Esophagus (tissue), 2 donors: ENCODE measurements around the gene VPS37B. TPM values are rescaled to one million over a fixed set of nuclear protein-coding genes. Genes with fewer than 3 reads are reported as not detected.
"Not testable (repeated sequence)": the region's sequence is repeated elsewhere in the genome, so short reads cannot be mapped to it uniquely, and the experiment has no call there.

Source experiments
- H3K27ac ChIP-seq, 2 donors: one replicate each; pipeline ENCODE4 v1.5.1; 2013; ENCODE audit warnings: low read depth in 2 of 2, mild to moderate bottlenecking in 2 of 2, inconsistent platforms in 1 of 2, low read length in 1 of 2, moderate library complexity in 1 of 2
- H3K27me3 ChIP-seq, 2 donors: one replicate each; pipeline ENCODE4 v1.6.1; 2013; ENCODE audit warnings: low read length in 2 of 2, control low read depth in 1 of 2, mild to moderate bottlenecking in 1 of 2; ENCODE audit not compliant: insufficient read depth in 2 of 2, control insufficient read depth in 1 of 2
- H3K36me3 ChIP-seq, 2 donors: one replicate each; pipeline ENCODE4 v1.6.1; 2013; ENCODE audit warnings: low read length in 1 of 2; ENCODE audit not compliant: control insufficient read depth in 2 of 2, insufficient read depth in 2 of 2
- H3K4me1 ChIP-seq, 2 donors: one replicate each; pipeline ENCODE4 v1.6.1; 2013; ENCODE audit warnings: low read length in 1 of 2; ENCODE audit not compliant: control insufficient read depth in 2 of 2, insufficient read depth in 2 of 2
- H3K4me3 ChIP-seq, 2 donors: one replicate each; pipeline ENCODE4 v1.5.1; 2013; ENCODE audit warnings: low read length in 2 of 2, mild to moderate bottlenecking in 2 of 2, low read depth in 1 of 2, moderate library complexity in 1 of 2
- H3K9me3 ChIP-seq, 2 donors: one replicate each; pipeline ENCODE4 v1.6.1; 2013; ENCODE audit warnings: mild to moderate bottlenecking in 2 of 2, low read depth in 1 of 2, low read length in 1 of 2, moderate library complexity in 1 of 2; ENCODE audit not compliant: control insufficient read depth in 2 of 2, insufficient read depth in 1 of 2
- whole genome bisulfite sequencing, 2 donors: extraction: QIAGEN DNeasy Blood & Tissue Kit; methylation state at CpG; one replicate each; pipeline ENCODE4 v1.1.7; 2013; 5-methylcytosine and 5-hydroxymethylcytosine counted together
- polyA plus RNA-seq, 2 donors: library from polyadenylated mRNA; stranded (reverse); fragments of 200-250 nt; gene quantifications; one replicate each; pipeline ENCODE4 v1.2.3, GENCODE V29; 2013
- donor health status: healthy with polysubstance abuse.
- donor health status: Bipolar disorder and iron deficiency.

The VPS37B gene
- polyA plus RNA-seq, 2 donors: 50.2 to 81.4 TPM

DNA sequence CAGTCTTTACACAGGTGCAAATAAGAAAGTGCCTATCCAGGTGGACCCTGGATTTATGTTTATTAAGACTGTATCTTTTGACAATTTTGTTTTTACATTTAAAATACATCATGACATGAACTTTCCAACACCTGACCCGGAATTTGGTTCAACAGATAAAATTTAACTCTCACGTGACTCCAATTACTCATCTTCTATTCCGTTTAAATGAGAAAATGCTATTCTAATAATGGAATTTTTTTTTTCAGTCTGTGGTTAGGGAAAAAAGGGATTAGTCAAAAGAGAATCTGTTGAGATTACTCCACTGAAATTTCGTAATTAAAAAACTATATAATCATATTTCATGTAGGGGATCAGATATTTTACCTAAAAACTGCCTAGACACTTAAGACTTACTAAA, 11.1 kb downstream of the VPS37B start:
- WGBS, 2 donors: 47 to 62% methylated on average over 4 of the region's 4 CpGs
- Histone ChIP-seq H3K9me3 (no peaks in the 10 kb centered on the region), H3K27ac (no peak overlapping the region), H3K36me3 (peaks cover 0 to 7% of the 10 kb centered on the region in 2 donors), H3K27me3 (no peaks in the 10 kb centered on the region), H3K4me1 (peaks cover 10 to 18% of the 10 kb centered on the region in 2 donors), H3K4me3 (no peak overlapping the region)

DNA sequence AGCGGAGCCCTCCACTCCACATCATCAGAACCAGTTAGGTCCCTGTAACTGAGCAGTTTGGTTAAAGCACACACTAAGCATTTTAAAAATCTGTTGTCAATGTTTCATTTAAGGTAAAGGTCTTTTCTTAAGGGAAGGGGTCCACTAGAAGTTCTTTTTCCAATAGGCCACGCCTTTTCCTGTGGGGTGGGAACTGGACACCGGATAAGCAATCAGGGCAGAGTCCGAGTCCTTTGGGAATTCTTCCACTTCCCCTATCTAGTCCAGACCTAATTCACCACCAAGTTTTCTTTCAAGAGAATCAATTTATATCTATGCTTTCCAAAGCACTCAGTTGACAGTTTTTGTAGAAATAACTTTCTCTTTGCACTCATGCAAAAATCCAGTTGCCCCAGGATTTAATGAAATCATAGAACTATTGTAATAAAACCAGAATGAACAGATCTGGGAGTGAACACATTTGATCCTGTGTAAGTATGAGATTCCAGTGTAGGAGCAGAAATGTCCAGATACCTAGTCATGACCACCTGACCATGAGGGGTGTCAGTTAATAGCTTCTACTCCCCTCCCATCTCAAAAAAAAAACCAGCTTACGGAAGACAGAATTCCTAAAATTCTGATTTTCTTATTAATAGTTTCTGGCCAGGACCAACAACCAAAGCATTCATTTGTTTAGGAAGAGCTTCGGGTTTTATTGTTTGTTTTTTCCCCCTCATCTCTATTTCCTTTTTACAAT, 11.7 kb downstream of the VPS37B start:
- no peaks in the 10 kb centered on the region for H3K9me3 ChIP-seq
- H3K36me3 ChIP-seq: peaks cover 0 to 7% of the 10 kb centered on the region in 2 donors
- 67 to 74% methylated on average over 6 of the region's 6 CpGs for WGBS, 2 donors
- H3K27me3 ChIP-seq: no peaks in the 10 kb centered on the region
- peaks cover 7 to 19% of the 10 kb centered on the region in 2 donors for H3K4me1 ChIP-seq
- peak overlapping the region in 1 of 2 donors; percentile 10 for H3K27ac ChIP-seq
- H3K4me3 ChIP-seq: no peak overlapping the region

DNA sequence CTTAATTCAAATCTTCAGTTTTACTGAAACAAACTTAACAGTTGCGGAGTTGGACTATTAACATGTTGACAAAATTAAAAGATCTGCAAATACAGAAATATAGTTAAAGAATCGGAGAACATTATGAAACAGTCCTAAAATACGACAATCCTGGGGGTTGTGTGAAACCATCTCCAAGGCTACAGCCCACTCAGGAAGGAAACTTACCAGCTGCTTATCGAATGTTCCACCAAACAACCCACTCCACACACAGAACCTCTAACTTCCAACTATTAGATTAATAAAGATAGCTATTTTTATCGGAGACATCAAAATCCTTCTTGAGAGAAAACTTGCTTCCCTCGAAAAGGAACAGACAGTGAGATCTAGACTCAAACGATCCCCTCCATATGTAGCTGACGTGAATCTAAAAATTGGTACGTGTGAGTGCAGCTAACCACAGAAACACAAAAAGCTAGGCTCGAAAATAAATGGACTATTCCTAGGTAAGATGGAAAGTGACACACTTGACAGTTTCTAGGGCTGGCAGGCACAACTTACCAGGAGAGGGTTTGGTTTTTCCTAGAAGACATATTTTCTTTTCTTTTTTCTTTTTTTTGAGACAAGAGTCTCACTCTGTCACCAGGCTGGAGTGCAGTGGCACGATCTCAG, 12.9 kb downstream of the VPS37B start:
- Histone ChIP-seq H3K4me1 (peaks cover 7 to 17% of the 10 kb centered on the region in 2 donors), H3K27ac (no peak overlapping the region), H3K4me3 (no peak overlapping the region), H3K27me3 (no peaks in the 10 kb centered on the region), H3K36me3 (peaks cover 0 to 11% of the 10 kb centered on the region in 2 donors), H3K9me3 (no peaks in the 10 kb centered on the region)
- WGBS, 2 donors: 79 to 80% methylated on average over 11 of the region's 11 CpGs

DNA sequence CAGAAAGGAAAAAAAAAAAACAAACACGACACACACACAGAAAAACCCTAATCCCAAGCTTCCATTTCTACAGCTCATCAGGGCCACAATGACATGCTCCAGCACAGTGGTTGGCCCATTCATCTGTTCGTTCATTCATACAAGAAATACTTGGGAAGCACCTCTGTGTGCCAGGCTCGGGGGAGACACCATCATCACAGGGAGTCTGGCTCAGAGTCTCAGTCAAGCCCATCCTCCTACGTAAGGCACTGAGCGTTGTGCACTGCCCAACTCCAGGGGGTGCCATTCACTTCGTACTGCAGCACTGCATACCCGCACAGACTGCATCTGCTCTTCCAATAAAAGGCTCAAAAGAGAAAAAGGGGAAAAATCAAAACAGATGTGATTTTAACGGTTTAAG, 15.3 kb downstream of the VPS37B start:
- WGBS, 2 donors: 61 to 72% methylated on average over 8 of the region's 8 CpGs
- H3K27ac ChIP-seq: no peak overlapping the region
- peaks cover 4 to 8% of the 10 kb centered on the region in 2 donors for H3K4me1 ChIP-seq
- H3K36me3 ChIP-seq: peaks cover 0 to 10% of the 10 kb centered on the region in 2 donors
- H3K27me3 ChIP-seq: no peaks in the 10 kb centered on the region
- no peak overlapping the region for H3K4me3 ChIP-seq
- no peaks in the 10 kb centered on the region for H3K9me3 ChIP-seq

DNA sequence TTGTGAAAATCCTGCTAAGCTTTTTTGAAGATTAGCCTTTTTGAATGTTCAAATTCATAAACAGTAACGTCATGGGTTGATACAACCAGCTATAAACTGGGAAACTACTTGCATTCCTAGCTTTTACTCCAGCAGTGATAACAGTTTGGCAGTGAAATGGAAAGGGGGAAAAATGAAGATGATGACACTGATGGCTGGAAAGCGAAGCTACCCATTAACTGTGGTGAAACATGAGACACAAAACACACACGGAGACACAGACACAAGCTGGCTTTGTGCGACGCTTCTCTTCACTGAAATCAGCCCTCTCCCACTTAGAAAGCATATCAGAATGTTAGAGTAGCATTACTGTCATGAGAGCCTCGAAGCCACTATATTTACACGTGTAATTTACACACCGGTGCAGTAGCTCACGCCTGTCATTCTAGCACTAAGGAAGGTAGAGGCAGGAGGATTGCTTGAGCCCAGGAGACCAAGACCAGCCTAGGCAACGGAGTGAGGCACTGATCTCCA, 15.7 kb downstream of the VPS37B start:
- Histone ChIP-seq H3K9me3 (no peaks in the 10 kb centered on the region), H3K4me1 (peaks cover 4 to 8% of the 10 kb centered on the region in 2 donors), H3K27ac (no peak overlapping the region), H3K4me3 (no peak overlapping the region), H3K27me3 (no peaks in the 10 kb centered on the region), H3K36me3 (peaks cover 0 to 10% of the 10 kb centered on the region in 2 donors)
- 68 to 70% methylated on average over 10 of the region's 10 CpGs for WGBS, 2 donors

DNA sequence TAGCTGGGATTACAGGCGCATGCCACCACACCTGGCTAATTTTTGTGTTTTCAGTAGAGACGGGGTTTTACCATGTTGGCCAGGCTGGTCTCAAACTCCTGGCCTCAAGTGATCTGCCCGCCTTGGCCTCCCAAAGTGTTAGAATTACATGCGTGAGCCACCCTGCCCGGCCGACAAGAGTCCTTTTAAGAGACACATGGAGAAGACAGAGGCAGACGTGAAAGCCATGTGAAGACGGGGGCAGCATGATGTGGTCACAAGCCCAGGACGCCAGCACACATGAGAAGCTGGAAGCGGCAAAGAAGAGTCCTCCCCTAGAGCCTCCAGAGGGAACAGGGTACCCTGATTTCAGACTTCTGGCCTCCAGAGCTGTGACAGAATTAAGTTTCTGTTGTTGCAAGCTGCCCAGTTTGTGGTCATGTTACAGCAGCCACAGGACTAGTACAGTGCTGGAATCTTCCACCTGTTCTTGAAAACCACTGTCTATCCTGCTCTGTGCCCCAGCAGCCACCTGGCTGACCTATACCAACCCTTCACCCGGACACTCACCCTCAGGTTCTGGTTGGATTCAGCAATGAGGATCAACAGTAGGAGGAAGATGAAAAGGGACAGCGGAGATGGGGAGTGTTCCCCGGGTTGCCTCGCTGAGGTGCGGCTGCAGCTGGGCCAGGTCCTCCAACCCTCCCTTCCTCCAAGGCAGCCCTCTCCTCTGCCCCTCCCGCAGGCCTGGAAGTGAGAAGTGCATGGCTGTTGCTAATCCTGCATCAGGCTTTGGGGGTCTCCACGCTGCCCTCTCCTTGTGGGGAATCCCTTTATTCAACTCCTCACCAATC, 16.9 kb downstream of the VPS37B start:
- Histone ChIP-seq H3K9me3 (no peaks in the 10 kb centered on the region), H3K4me3 (no peak overlapping the region), H3K4me1 (peaks cover 4 to 8% of the 10 kb centered on the region in 2 donors), H3K27me3 (no peaks in the 10 kb centered on the region), H3K36me3 (peaks cover 0 to 10% of the 10 kb centered on the region in 2 donors), H3K27ac (peak overlapping the region in 1 of 2 donors; percentile 15)
- 83% methylated on average over 17 of the region's 17 CpGs for WGBS, 2 donors

DNA sequence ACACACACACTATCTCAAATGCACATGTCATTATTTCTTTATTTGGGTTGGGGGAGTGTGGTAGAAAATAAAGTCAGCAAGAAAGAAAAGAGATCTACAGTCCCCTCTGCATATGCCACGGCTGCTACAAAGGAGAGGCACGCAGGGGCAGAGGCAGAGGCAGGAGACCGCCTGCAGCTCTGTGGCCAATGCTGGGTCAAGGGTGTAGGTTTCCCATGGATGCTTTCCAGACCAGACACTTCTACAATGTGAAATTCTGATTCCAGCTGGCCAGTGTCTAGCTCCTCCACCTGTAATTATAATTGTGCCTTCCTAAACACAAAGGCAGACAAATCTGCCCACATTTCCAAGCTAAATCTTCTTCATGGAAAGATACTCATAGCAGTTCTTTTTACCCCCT, 19.2 kb downstream of the VPS37B start:
- 75 to 76% methylated on average over 3 of the region's 3 CpGs for WGBS, 2 donors
- Histone ChIP-seq H3K27me3 (no peaks in the 10 kb centered on the region), H3K36me3 (peaks cover 0 to 10% of the 10 kb centered on the region in 2 donors), H3K4me1 (peaks cover 6 to 16% of the 10 kb centered on the region in 2 donors), H3K9me3 (no peaks in the 10 kb centered on the region), H3K27ac (no peak overlapping the region), H3K4me3 (no peak overlapping the region)

DNA sequence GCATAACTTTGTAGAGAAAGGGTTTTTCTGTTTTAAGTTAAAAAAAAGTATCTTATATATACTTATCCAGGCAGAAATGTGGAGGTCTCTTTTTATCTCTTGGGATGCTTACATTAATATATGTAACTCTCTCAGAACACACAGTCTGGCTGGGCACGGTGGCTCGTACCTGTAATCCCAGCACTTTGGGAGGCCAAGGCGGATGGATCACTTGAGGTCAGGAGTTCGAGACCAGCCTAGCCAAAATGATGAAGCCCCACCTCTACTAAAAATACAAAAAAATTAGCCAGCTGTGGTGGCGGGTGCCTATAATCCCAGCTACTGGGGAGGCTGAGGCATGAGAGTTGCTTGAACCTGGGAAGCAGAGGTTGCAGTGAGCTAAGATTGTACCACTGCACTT, 19.6 kb downstream of the VPS37B start:
- peaks cover 5 to 16% of the 10 kb centered on the region in 2 donors for H3K4me1 ChIP-seq
- not testable (repeated sequence) for H3K4me3 ChIP-seq, H3K27me3 ChIP-seq, H3K36me3 ChIP-seq, H3K27ac ChIP-seq, H3K9me3 ChIP-seq
- WGBS, 2 donors: 92 to 97% methylated on average over 5 of the region's 5 CpGs

DNA sequence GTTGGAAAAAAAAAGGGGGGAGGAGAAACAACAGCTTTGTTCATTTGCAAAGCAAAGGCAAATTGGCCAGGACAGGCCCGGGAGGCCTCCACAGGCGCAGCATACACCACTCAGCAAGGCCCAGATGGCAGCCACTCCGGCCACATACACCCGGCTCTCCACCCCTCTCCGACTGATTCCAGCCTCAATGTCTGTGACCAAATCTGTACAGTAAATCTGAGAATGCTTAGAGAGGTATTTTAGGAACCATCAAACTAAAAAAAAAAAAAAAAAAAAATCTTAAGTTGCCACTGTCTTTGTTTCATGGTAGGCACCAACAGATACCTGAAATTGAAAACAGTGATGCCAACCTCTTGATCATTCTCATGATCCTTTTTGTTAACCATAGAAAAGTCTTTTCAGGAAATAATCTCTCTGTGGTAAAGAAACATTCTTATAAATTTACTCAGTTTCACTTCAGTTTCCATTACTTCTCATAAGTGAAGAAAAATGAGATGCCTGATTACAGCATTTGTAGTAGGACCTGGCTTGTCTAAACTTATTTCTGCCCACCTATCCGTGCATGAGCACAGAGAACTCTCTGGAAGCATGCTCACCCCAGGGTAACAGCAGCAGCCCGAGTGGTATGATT, 20.2 kb downstream of the VPS37B start:
- H3K27me3 ChIP-seq: no peaks in the 10 kb centered on the region
- WGBS, 2 donors: 56% methylated on average over 7 of the region's 7 CpGs
- H3K4me3 ChIP-seq: no peak overlapping the region
- no peaks in the 10 kb centered on the region for H3K9me3 ChIP-seq
- peaks cover 4 to 19% of the 10 kb centered on the region in 2 donors for H3K4me1 ChIP-seq
- H3K36me3 ChIP-seq: peaks cover 0 to 10% of the 10 kb centered on the region in 2 donors
- H3K27ac ChIP-seq: no peak overlapping the region
